Measurements from ENCODE around the gene SFI1.
"Not testable (repeated sequence)": the region's sequence is repeated elsewhere in the genome, so short reads cannot be mapped to it uniquely, and the experiment has no call there.

The SFI1 gene

DNA sequence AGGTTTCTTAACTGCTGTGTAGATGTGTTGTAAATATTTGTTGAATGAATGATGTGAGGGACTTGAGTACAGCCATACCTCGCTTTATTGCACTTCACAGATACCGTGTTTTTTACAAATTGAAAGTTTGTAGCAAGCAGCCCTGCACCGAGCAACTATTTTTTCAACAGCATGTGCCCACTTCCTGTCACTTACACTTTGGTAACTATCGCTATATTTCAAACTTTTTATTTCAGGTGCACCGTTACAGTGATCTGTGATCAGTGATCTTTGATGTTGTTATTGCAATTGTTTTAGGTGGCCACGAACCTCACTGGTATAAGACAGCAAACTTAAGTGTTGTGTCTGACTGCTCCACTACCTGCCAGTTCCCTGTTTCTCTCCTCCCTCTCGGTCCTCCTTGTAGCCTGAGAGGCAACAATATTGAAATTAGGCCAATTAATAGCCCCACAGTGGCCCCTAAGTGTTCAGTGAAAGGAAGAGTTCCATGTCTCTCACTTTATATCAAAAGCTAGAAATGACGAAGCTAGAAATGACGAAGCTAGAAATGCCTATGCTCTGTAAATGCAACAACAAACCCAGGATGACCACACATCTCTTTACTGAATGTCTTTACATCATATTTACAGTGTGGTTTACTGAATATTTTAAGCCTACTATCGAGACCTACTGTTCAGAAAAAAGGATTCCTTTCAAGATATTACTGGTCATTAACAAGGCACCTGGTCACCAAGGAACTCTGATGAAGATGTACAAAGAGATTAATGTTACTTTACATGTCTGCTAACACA, 1.0 kb downstream of the SFI1 start:
- H3K4me3 ChIP-seq (ENCODE audit: control insufficient read depth in 1 of 7, extremely low read depth in 1 of 7, insufficient read depth in 4 of 7, low read depth in 2 of 7, low read length in 6 of 7) = peak overlapping the region; percentile 71 to 97 (median 89)
- WGBS (ENCODE audit: insufficient coverage) = 28% methylated on average over 3 of the region's 10 CpGs
- peak overlapping the region in 1 of 2 experiments; percentile 74 for H3K27ac ChIP-seq (ENCODE audit: insufficient read depth in 1 of 2, low read depth in 1 of 2, low read length in 2 of 2, poor library complexity in 1 of 2, severe bottlenecking in 2 of 2)
- peaks cover 0 to 6% (median 0%) of the 10 kb centered on the region in 5 experiments for H3K9me3 ChIP-seq (ENCODE audit: control extremely low read depth in 1 of 5, control insufficient read depth in 4 of 5, insufficient read depth in 2 of 5, low read depth in 1 of 5, low read length in 4 of 5)
- ChIA-PET POLR2A (no interaction called here), CTCF (interaction anchor here (0.9 kb wide), 1 partner anchor 35 kb away, joined by 3 read pairs; no protein-coding TSS in a partner anchor)
- peak in 2 of 3 donors; percentile 14 to 30 for DNase-seq
- H3K36me3 ChIP-seq (ENCODE audit: control insufficient read depth in 4 of 4, insufficient read depth in 4 of 4, low read length in 3 of 4) = peaks cover 0 to 4% (median 0%) of the 10 kb centered on the region in 4 experiments
- H3K4me1 ChIP-seq (ENCODE audit: control extremely low read depth in 1 of 4, control insufficient read depth in 4 of 4, insufficient read depth in 4 of 4, low read length in 3 of 4) = peaks cover 4 to 19% (median 10%) of the 10 kb centered on the region in 4 experiments
- no peaks in the 10 kb centered on the region for H3K27me3 ChIP-seq (replicated peaks in 2 of 5; ENCODE audit: control insufficient read depth in 4 of 5, insufficient read depth in 5 of 5, low read length in 4 of 5)

DNA sequence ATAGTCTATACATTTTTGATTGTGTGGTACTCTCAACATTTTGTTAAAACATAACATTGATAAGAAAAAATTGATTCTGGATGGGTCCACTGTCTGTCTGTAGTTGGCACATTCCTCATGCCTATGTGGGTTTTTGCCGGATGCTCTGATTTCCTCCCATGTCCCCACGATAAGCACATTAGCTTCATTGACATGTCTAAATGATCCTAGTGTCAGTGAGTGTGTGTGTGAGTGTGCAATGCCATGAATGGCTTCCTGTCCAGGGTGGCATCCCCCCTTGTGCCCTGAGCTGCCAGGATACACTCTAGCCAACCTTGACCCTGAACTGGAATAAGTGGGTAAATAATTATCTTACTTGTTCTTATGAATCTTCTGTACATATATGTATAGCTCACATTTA, 5.4 kb downstream of the SFI1 start:
- peak in 2 of 3 donors; percentile 15 to 25 for DNase-seq
- H3K36me3 ChIP-seq (ENCODE audit: control insufficient read depth in 4 of 4, insufficient read depth in 4 of 4, low read length in 3 of 4) = peaks cover 0 to 4% (median 1%) of the 10 kb centered on the region in 4 experiments
- WGBS (ENCODE audit: insufficient coverage) = no CpG with 5 or more reads among the region's 2 CpGs
- POLR2A ChIA-PET = no interaction called here
- H3K4me3 ChIP-seq (ENCODE audit: control insufficient read depth in 1 of 7, extremely low read depth in 1 of 7, insufficient read depth in 4 of 7, low read depth in 2 of 7, low read length in 6 of 7) = no peak overlapping the region
- H3K9me3 ChIP-seq (ENCODE audit: control extremely low read depth in 1 of 5, control insufficient read depth in 4 of 5, insufficient read depth in 2 of 5, low read depth in 1 of 5, low read length in 4 of 5) = peaks cover 0 to 6% (median 0%) of the 10 kb centered on the region in 5 experiments
- no peaks in the 10 kb centered on the region for H3K27me3 ChIP-seq (replicated peaks in 2 of 5; ENCODE audit: control insufficient read depth in 4 of 5, insufficient read depth in 5 of 5, low read length in 4 of 5)
- H3K27ac ChIP-seq (ENCODE audit: insufficient read depth in 1 of 2, low read depth in 1 of 2, low read length in 2 of 2, poor library complexity in 1 of 2, severe bottlenecking in 2 of 2) = no peak overlapping the region
- peaks cover 0 to 6% (median 3%) of the 10 kb centered on the region in 4 experiments for H3K4me1 ChIP-seq (ENCODE audit: control extremely low read depth in 1 of 4, control insufficient read depth in 4 of 4, insufficient read depth in 4 of 4, low read length in 3 of 4)
- CTCF ChIA-PET = interaction anchor here (1.5 kb wide), 1 partner anchor 11 kb away, joined by 3 read pairs; no protein-coding TSS in a partner anchor

DNA sequence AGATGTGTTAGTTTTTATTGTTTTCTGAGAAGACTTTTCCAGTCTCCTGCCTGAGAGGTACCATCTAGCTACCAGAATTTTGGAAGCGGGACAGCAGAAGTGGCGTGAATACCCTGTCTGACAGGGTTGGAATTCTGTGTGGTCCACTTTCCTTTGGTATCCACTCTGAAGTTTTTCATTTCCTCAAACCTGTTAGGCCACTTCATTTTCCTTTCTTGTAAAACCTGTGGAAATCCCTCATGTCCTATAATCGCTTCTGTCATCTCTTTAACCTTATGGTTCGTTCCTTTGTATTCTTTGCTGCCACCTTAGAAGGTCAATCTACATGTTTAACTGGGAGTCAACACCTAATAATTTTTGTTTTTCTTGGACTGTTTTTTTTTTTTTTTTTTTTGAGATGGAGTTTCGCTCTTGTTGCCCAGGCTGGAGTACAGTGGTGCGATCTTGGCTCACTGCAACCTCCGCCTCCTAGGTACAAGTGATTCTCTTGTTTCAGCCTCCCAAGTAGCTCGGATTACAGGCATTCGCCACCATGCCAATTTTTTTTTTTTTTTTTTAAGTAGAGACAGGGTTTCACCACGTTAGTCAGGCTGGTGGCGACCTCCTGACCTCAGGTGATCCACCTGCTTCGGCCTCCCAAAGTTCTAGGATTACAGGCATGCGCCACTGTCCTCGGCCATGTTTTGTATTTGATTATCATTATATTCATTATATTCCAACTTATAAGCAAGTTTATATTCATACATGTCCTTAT, 7.1 kb downstream of the SFI1 start:
- ChIA-PET POLR2A (interaction anchor here (0.6 kb wide), 1 partner anchor 23 kb away, joined by 3 read pairs; no protein-coding TSS in a partner anchor), CTCF (no interaction called here)
- Histone ChIP-seq H3K27ac (ENCODE audit: insufficient read depth in 1 of 2, low read depth in 1 of 2, low read length in 2 of 2, poor library complexity in 1 of 2, severe bottlenecking in 2 of 2) (no peak overlapping the region), H3K4me3 (ENCODE audit: control insufficient read depth in 1 of 7, extremely low read depth in 1 of 7, insufficient read depth in 4 of 7, low read depth in 2 of 7, low read length in 6 of 7) (no peak overlapping the region), H3K4me1 (ENCODE audit: control extremely low read depth in 1 of 4, control insufficient read depth in 4 of 4, insufficient read depth in 4 of 4, low read length in 3 of 4) (peaks cover 0 to 3% (median 0%) of the 10 kb centered on the region in 4 experiments), H3K9me3 (ENCODE audit: control extremely low read depth in 1 of 5, control insufficient read depth in 4 of 5, insufficient read depth in 2 of 5, low read depth in 1 of 5, low read length in 4 of 5) (peaks cover 0 to 1% (median 0%) of the 10 kb centered on the region in 5 experiments), H3K36me3 (ENCODE audit: control insufficient read depth in 4 of 4, insufficient read depth in 4 of 4, low read length in 3 of 4) (peaks cover 0 to 7% (median 2%) of the 10 kb centered on the region in 4 experiments), H3K27me3 (replicated peaks in 2 of 5; ENCODE audit: control insufficient read depth in 4 of 5, insufficient read depth in 5 of 5, low read length in 4 of 5) (no peaks in the 10 kb centered on the region)
- no peak for DNase-seq
- 98% methylated on average over 4 of the region's 14 CpGs for WGBS (ENCODE audit: insufficient coverage)

DNA sequence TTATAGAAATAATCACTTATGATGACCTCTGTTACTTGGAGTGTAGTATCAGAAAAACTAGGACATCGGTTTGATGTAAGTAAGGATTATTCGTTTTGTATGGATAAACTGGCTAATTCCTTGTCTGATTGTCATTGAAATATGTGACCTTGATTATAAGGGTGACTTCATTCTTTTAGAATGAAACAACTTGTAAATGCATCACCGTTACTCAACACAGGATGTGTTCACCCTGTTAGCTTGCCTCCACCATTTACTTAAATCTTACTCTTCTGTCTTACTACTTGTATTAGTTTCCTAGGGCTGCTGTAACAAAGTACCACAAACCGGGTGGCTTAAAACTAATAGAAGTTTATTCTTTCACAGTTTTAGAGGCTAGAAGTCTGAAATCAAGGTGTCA, 7.9 kb downstream of the SFI1 start:
- POLR2A ChIA-PET = no interaction called here
- Histone ChIP-seq H3K4me1 (ENCODE audit: control extremely low read depth in 1 of 4, control insufficient read depth in 4 of 4, insufficient read depth in 4 of 4, low read length in 3 of 4) (peaks cover 0 to 3% (median 0%) of the 10 kb centered on the region in 4 experiments), H3K27ac (ENCODE audit: insufficient read depth in 1 of 2, low read depth in 1 of 2, low read length in 2 of 2, poor library complexity in 1 of 2, severe bottlenecking in 2 of 2) (no peak overlapping the region), H3K36me3 (ENCODE audit: control insufficient read depth in 4 of 4, insufficient read depth in 4 of 4, low read length in 3 of 4) (peaks cover 0 to 11% (median 8%) of the 10 kb centered on the region in 4 experiments), H3K27me3 (replicated peaks in 2 of 5; ENCODE audit: control insufficient read depth in 4 of 5, insufficient read depth in 5 of 5, low read length in 4 of 5) (no peaks in the 10 kb centered on the region), H3K9me3 (ENCODE audit: control extremely low read depth in 1 of 5, control insufficient read depth in 4 of 5, insufficient read depth in 2 of 5, low read depth in 1 of 5, low read length in 4 of 5) (peaks cover 0 to 1% (median 0%) of the 10 kb centered on the region in 5 experiments), H3K4me3 (ENCODE audit: control insufficient read depth in 1 of 7, extremely low read depth in 1 of 7, insufficient read depth in 4 of 7, low read depth in 2 of 7, low read length in 6 of 7) (no peak overlapping the region)
- 100% methylated on average over 2 of the region's 4 CpGs for WGBS (ENCODE audit: insufficient coverage)
- no peak for DNase-seq
- CTCF ChIA-PET = no interaction called here

DNA sequence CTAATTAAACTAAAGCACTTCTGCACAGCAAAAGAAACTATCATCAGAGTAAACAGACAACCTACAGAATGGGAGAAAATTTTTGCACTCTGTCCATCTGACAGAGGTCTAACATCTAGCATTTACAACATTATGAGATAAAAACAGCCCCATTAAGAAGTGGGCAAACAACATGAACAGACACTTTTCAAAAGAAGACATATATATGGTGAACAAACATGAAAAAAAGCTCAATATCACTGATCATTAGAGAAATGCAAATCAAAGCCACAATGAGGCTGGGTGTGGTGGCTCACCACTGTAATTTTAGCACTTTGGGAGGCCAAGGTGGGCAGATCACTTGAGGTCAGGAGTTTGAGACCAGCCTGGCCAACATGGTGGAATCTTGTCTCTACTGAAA, 11.2 kb downstream of the SFI1 start:
- H3K9me3 ChIP-seq (ENCODE audit: control extremely low read depth in 1 of 5, control insufficient read depth in 4 of 5, insufficient read depth in 2 of 5, low read depth in 1 of 5, low read length in 4 of 5); CTCF ChIA-PET; DNase-seq; H3K27ac ChIP-seq (ENCODE audit: insufficient read depth in 1 of 2, low read depth in 1 of 2, low read length in 2 of 2, poor library complexity in 1 of 2, severe bottlenecking in 2 of 2); H3K27me3 ChIP-seq (replicated peaks in 2 of 5; ENCODE audit: control insufficient read depth in 4 of 5, insufficient read depth in 5 of 5, low read length in 4 of 5); H3K4me3 ChIP-seq (ENCODE audit: control insufficient read depth in 1 of 7, extremely low read depth in 1 of 7, insufficient read depth in 4 of 7, low read depth in 2 of 7, low read length in 6 of 7); H3K4me1 ChIP-seq (ENCODE audit: control extremely low read depth in 1 of 4, control insufficient read depth in 4 of 4, insufficient read depth in 4 of 4, low read length in 3 of 4); POLR2A ChIA-PET: not testable (repeated sequence)
- H3K36me3 ChIP-seq (ENCODE audit: control insufficient read depth in 4 of 4, insufficient read depth in 4 of 4, low read length in 3 of 4) = peaks cover 3 to 20% (median 14%) of the 10 kb centered on the region in 4 experiments

DNA sequence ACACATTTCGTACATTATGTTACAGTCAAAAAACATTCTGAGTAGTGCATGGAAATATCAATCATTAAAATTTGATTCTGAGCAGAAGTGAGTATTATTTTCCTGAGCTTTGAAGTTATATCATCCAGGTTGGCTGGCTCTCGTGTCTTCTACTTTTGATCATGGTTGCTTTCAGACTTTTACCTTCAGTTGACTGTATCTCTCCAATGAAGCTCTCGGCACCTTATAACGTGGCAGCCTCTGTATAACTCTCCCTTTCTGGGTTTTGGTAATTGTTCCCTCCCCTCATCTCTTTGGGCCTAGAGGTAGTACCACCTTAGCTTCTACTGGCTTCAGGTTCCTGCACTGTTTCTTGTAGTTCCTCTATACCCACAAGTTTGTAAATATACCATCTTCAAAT, 12.2 kb downstream of the SFI1 start:
- POLR2A ChIA-PET = no interaction called here
- no peak for DNase-seq

More for the DNA sequence above, 12.2 kb downstream of the SFI1 start:
- peaks cover 3 to 22% (median 14%) of the 10 kb centered on the region in 4 experiments for H3K36me3 ChIP-seq (ENCODE audit: control insufficient read depth in 4 of 4, insufficient read depth in 4 of 4, low read length in 3 of 4)
- H3K4me1 ChIP-seq (ENCODE audit: control extremely low read depth in 1 of 4, control insufficient read depth in 4 of 4, insufficient read depth in 4 of 4, low read length in 3 of 4) = no peaks in the 10 kb centered on the region
- no peak overlapping the region for H3K4me3 ChIP-seq (ENCODE audit: control insufficient read depth in 1 of 7, extremely low read depth in 1 of 7, insufficient read depth in 4 of 7, low read depth in 2 of 7, low read length in 6 of 7)
- no peak overlapping the region for H3K27ac ChIP-seq (ENCODE audit: insufficient read depth in 1 of 2, low read depth in 1 of 2, low read length in 2 of 2, poor library complexity in 1 of 2, severe bottlenecking in 2 of 2)
- H3K9me3 ChIP-seq (ENCODE audit: control extremely low read depth in 1 of 5, control insufficient read depth in 4 of 5, insufficient read depth in 2 of 5, low read depth in 1 of 5, low read length in 4 of 5) = peaks cover 0 to 1% (median 0%) of the 10 kb centered on the region in 5 experiments
- H3K27me3 ChIP-seq (replicated peaks in 2 of 5; ENCODE audit: control insufficient read depth in 4 of 5, insufficient read depth in 5 of 5, low read length in 4 of 5) = no peaks in the 10 kb centered on the region
- CTCF ChIA-PET = no interaction called here
- WGBS (ENCODE audit: insufficient coverage) = 83% methylated on average over 2 of the region's 4 CpGs

Measured in common myeloid progenitor, CD34-positive (primary cell).